Loucy (cell line): ENCODE data around the gene ZNF785.

Experiments
- CTCF ChIP-seq: fragments of 200-600 bp; sonication (generic); conservative IDR thresholded peaks from 2 replicates; pipeline ENCODE4 v1.5.1; 2014; ENCODE audit warnings: mild to moderate bottlenecking, antibody characterized with exemption, low read length
- EZH2phosphoT487 ChIP-seq: fragments of 200-600 bp; IDR thresholded peaks from 2 replicates; pipeline ENCODE4 v1.6.1; 2018; ENCODE audit warnings: antibody characterized with exemption, mild to moderate bottlenecking, moderate library complexity, borderline replicate concordance

GRCh38 chr16:30567160-30567990 lies 18.1 kb downstream of the ZNF785 start:
- TF ChIP-seq CTCF: no peak
- TF ChIP-seq EZH2phosphoT487: no peak
